ENCODE data around the gene LHFPL2.

- TF ChIP-seq POLR2A (IDR thresholded peaks at IDR 0.05) (no peak), CTCF (IDR thresholded peaks at IDR 0.05) (no peak)
Observed at GRCh38 chr5:78562001-78562400, 86.6 kb downstream of the LHFPL2 start.

Measured in uterus (tissue), 2 donors.